H1 (cell line): Measurements from ENCODE around the gene CCNG2. TPM values are rescaled to one million over a fixed set of nuclear protein-coding genes. Genes with fewer than 3 reads are reported as not detected.

ENCODE experiments used
- ASH2L ChIP-seq: fragments of 200-600, 300-600 bp; sonication (generic); IDR thresholded peaks from one replicate; pipeline ENCODE4 v1.7.1; 2017; ENCODE audit warnings: low read length
- JUN ChIP-seq: IDR thresholded peaks from 2 replicates; pipeline ENCODE4 v1.6.1; 2011; ENCODE audit warnings: low read depth, mild to moderate bottlenecking, improper control_type of control experiment, low read length
- POU5F1 ChIP-seq: IDR thresholded peaks from 2 replicates; pipeline ENCODE4 v1.6.1; 2011; ENCODE audit warnings: low read depth, mild to moderate bottlenecking, low read length, moderate library complexity
- YY1 ChIP-seq: IDR thresholded peaks from 2 replicates; pipeline ENCODE4 v1.6.1; 2011; ENCODE audit warnings: low read depth, mild to moderate bottlenecking, low read length
- polyA plus RNA-seq, 7 experiments: library from polyadenylated mRNA; depleted of rRNA in 3 of 7; stranded (reverse) in 5 of 7; unstranded in 2 of 7; fragments of >200 nt in 5 of 7; fragments of 200-250 nt in 2 of 7; gene quantifications; 1 replicate in 5 of 7; 2 replicates in 1 of 7; 4 replicates in 1 of 7; pipeline versions ENCODE4 v1.2.1 to v1.2.3, GENCODE V29; 2011 to 2013; ENCODE audit warnings: missing spikeins in 2 of 7, mixed read lengths in 2 of 7
- total RNA-seq: library from RNA; stranded (reverse); fragmentation: NEBNext Ultra II Directional; extraction: Animal tissue kit (Norgen Biotek cat#: 25700); gene quantifications from 2 replicates; pipeline ENCODE4 v1.2.1, GENCODE V29; 2021

CCNG2 gene
- total and polyA plus RNA-seq, 2 of the 8 experiments (the other 6 are each of a cell fraction or from before 2014, with no cell fraction given): 3.5 to 13.9 TPM

DNA sequence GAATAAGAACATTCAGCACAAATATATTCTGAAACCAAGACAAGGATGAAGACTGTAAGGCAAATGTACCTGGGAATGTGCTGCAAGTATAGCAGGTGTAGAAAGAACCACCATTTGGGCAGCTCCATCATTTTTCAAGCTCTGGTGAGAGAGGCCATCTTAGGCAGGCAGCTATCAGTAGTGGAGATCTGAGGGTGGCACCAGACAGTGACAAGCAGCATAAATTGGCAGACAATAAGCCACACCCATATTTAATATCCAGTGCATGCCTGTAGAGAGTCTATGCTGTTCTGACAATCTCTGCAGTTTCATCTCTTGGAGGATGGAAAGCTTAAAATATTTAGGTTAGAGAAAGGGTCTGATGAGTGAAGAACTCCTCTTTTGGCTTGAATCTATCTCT, 22.5 kb downstream of the CCNG2 start (continued):
- TF ChIP-seq YY1 (no peak), POU5F1 (no peak), JUN (no peak), ASH2L (no peak)
